CD4-positive, alpha-beta T cell treated with Interleukin-4 for 1 hour (primary cell): ENCODE results near the gene RNPEPL1.

Source experiments
- DNase-seq, 2 donors: peaks; one replicate each; pipeline ENCODE4 v3.0.0-alpha.2; 2020 to 2022

RNPEPL1 gene

GRCh38 chr2:240593026-240593702 lies 24.9 kb downstream of the RNPEPL1 start:
- no peak for DNase-seq

GRCh38 chr2:240593703-240594451 lies 25.6 kb downstream of the RNPEPL1 start:
- no peak for DNase-seq

- DNase-seq: no peak
Measured at GRCh38 chr2:240594511-240595380, 26.5 kb downstream of the RNPEPL1 start.

- DNase-seq: peak; percentile 40 to 50
Measured at GRCh38 chr2:240595381-240596079, 27.2 kb downstream of the RNPEPL1 start.

- DNase-seq: no peak
Measured at GRCh38 chr2:240596080-240596460, 27.8 kb downstream of the RNPEPL1 start.

GRCh38 chr2:240596491-240596931 lies 28.2 kb downstream of the RNPEPL1 start:
- DNase-seq: no peak

- no peak for DNase-seq
Measured at GRCh38 chr2:240597054-240597418, 28.8 kb downstream of the RNPEPL1 start.

GRCh38 chr2:240597419-240598181 lies 29.3 kb downstream of the RNPEPL1 start:
- no peak for DNase-seq

GRCh38 chr2:240598311-240598911 lies 30.1 kb downstream of the RNPEPL1 start:
- no peak for DNase-seq

GRCh38 chr2:240599141-240599583 lies 30.9 kb downstream of the RNPEPL1 start:
- DNase-seq: no peak

- no peak for DNase-seq
Measured at GRCh38 chr2:240600451-240600961, 32.2 kb downstream of the RNPEPL1 start.

- DNase-seq: no peak
Measured at GRCh38 chr2:240601061-240601830, 33.0 kb downstream of the RNPEPL1 start.

- no peak for DNase-seq
Measured at GRCh38 chr2:240601831-240602160, 33.5 kb downstream of the RNPEPL1 start.

GRCh38 chr2:240602266-240603050 lies 34.2 kb downstream of the RNPEPL1 start:
- no peak for DNase-seq

GRCh38 chr2:240603081-240603835 lies 35.0 kb downstream of the RNPEPL1 start:
- DNase-seq: no peak

- no peak for DNase-seq
Measured at GRCh38 chr2:240603846-240604245, 35.6 kb downstream of the RNPEPL1 start.

- DNase-seq: peak in 1 of 2 donors; percentile 42
Measured at GRCh38 chr2:240604291-240604938, 36.1 kb downstream of the RNPEPL1 start.

GRCh38 chr2:240604939-240605716 lies 36.8 kb downstream of the RNPEPL1 start:
- DNase-seq: no peak
